Tibial nerve (tissue), 3 donors: ENCODE data around the gene ZNF454.

ENCODE experiments used
- CTCF ChIP-seq, 5 experiments: fragments of 200-600 bp in 3 of 5; fragments of 450-650 bp in 2 of 5; sonication (generic) in 3 of 5; IDR thresholded peaks; one replicate each; pipeline ENCODE4 v1.5.1; 2016 to 2019; ENCODE audit warnings: antibody characterized with exemption in 5 of 5, mild to moderate bottlenecking in 3 of 5, moderate library complexity in 2 of 5
- POLR2A ChIP-seq, 2 donors: fragments of 450-650 bp; IDR thresholded peaks; one replicate each; pipeline ENCODE4 v1.6.1; 2017; ENCODE audit warnings: antibody characterized with exemption in 2 of 2, mild to moderate bottlenecking in 2 of 2, moderate library complexity in 2 of 2

GRCh38 chr5:178991190-178992145, 50.5 kb downstream of the ZNF454 start:
- TF ChIP-seq CTCF (IDR thresholded peaks at IDR 0.05) (no peak), POLR2A (IDR thresholded peaks at IDR 0.05) (no peak)
